Pancreas (tissue), 10 donors: ENCODE measurements around the gene QPRT. TPM values are rescaled to one million over a fixed set of nuclear protein-coding genes. Genes with fewer than 3 reads are reported as not detected.
A peak's percentile ranks its signal among the peaks of the same experiment; 100 is the strongest.
"Not testable (repeated sequence)": the region's sequence is repeated elsewhere in the genome, so short reads cannot be mapped to it uniquely, and the experiment has no call there.

Experiments
- ATAC-seq, 4 donors: fragments of 200-7000 bp; cut with Tn5 transposase; one replicate each; pipeline versions ENCODE4 v1.8.0 to v1.9.1; 2020; ENCODE audit warnings: mild to moderate bottlenecking in 4 of 4, moderate library complexity in 4 of 4
- DNase-seq, 6 donors: peaks; one replicate each; pipeline ENCODE4 v3.0.0-alpha.2; 2020
- FAIRE-seq: peaks from 2 replicates; lab custom pipeline; 2012; peaks lifted over from hg19 to GRCh38; lab: Jason Lieb, UNC
- H3K27ac ChIP-seq, 4 donors: fragments of 200-600 bp; sonication (generic); 1 replicate in 3 of 4; 2 replicates in 1 of 4; pipeline versions ENCODE4 v1.5.0 to v1.8.0; 2020
- H3K27me3 ChIP-seq, 4 donors: fragments of 200-600 bp; one replicate each; pipeline ENCODE4 v1.8.0; 2021
- H3K36me3 ChIP-seq, 3 donors: fragments of 200-600 bp; sonication (generic) in 1 of 3; one replicate each; pipeline versions ENCODE4 v1.5.0 to v1.8.0; 2020 to 2021
- H3K4me1 ChIP-seq, 3 donors: fragments of 200-600 bp; one replicate each; pipeline ENCODE4 v1.8.0; 2021
- H3K4me3 ChIP-seq, 4 donors: fragments of 200-600 bp; sonication (generic) in 2 of 4; one replicate each; pipeline versions ENCODE4 v1.5.0 to v1.8.0; 2020 to 2021
- H3K9me3 ChIP-seq, 4 donors: fragments of 200-600 bp; one replicate each; pipeline ENCODE4 v1.8.0; 2021
- CTCF ChIP-seq, 4 donors: fragments of 200-600 bp; sonication (generic) in 3 of 4; IDR thresholded peaks; one replicate each; pipeline versions ENCODE4 v1.5.0 to v1.8.0; 2021; ENCODE audit warnings: antibody characterized with exemption in 4 of 4
- WGBS, 2 donors: extraction: QIAGEN DNeasy Blood & Tissue Kit; methylation state at CpG; one replicate each; pipeline ENCODE4 v1.1.7; 2013; 5-methylcytosine and 5-hydroxymethylcytosine counted together
- intact Hi-C, 3 donors: fragments of 100-400 bp; cut with DNase I; formaldehyde crosslinking; loops; one replicate each; pipeline versions ENCODE4 v1.11.1 to v1.14.2; 2022
- polyA plus RNA-seq, 2 donors: library from polyadenylated mRNA; stranded (reverse); fragments of 200-250 nt; gene quantifications; one replicate each; pipeline ENCODE4 v1.2.3, GENCODE V29; 2013
- total RNA-seq, 6 donors: library from RNA; stranded (reverse); fragmentation: NEBNext Ultra II Directional in 4 of 6; extraction: Animal tissue kit (Norgen Biotek cat#: 25700) in 4 of 6; gene quantifications; one replicate each; pipeline versions ENCODE4 v1.2.1 to v1.2.4, GENCODE V29; 2021 to 2023
- donor health status: healthy with polysubstance abuse.
- donor health status: DM: no; HTN: no; CAD: no; lungs with moderate emphysema.
- donor health status: DM: no; HTN: no; CAD: no.
- donor health status: control.
- donor health status: control.
- donor health status: Bipolar disorder and iron deficiency.
- donor health status: DM: yes; HTN: yes; CAD: no.
- donor health status: DM: no; HTN: no; CAD: no.
- donor health status: DM: no; HTN: no; CAD: no.
- donor health status: DM: yes; HTN: yes; CAD: no.

QPRT gene
- total and polyA plus RNA-seq, 8 donors, result 8.2 to 29.7 (median 18.4) TPM

DNA sequence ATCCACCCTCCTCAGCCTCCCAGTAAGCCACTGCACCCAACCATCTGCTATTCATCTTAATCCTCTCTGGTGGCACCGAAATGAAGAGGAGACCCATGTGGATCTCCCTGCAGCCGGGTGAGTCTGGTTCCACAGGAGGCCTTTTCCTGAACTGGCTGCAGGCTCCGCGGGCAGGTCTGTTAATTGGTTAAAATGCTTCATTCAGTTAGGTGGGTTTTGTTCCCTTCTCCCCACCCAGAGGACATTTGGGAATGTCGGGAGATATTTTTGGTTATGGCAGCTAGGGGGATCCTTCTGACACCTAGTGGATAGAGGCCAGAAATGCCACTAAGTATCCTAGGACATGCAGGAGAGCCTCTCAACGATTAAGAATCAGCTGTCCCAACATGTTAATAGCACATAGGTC is 50.1 kb downstream of the QPRT start:
- DNase-seq, result no peak
- 48 to 50% methylated on average over 6 of the region's 6 CpGs for WGBS, 2 donors
- no peak overlapping the region for H3K27ac ChIP-seq
- TF ChIP-seq CTCF (IDR thresholded peaks at IDR 0.05), result peak in 2 of 4 donors; percentile 29 to 30
- intact Hi-C loops, result no loop called here
- FAIRE-seq, result no peak
- no peaks in the 10 kb centered on the region for H3K27me3 ChIP-seq
- no peak overlapping the region for H3K4me3 ChIP-seq
- no peaks in the 10 kb centered on the region for H3K9me3 ChIP-seq
- peak in 3 of 4 donors; percentile 54 to 76 (median 68) for ATAC-seq
- H3K4me1 ChIP-seq, result peaks cover 0 to 5% (median 0%) of the 10 kb centered on the region in 3 donors
- H3K36me3 ChIP-seq, result no peaks in the 10 kb centered on the region

DNA sequence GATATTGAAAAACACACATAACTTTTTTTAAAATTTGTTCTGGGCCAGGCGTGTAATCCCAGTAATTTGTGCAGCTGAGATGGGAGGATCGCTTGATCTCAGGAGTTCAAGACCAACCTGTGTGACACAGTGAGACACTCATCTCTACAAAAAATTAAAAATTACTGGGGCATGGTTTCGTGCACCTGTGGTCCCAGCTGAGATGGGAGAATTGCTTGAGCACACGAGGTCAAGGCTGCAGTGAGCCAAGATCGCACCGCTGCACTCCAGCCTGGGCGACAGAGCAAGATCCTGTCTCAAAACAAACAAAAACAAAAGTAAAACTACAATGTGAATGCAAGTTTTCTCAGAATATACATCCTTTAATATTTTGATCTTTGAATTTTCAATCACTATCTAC is 51.7 kb downstream of the QPRT start:
- 61 to 63% methylated on average over 7 of the region's 7 CpGs for WGBS, 2 donors
- Histone ChIP-seq H3K27ac (no peak overlapping the region), H3K4me1 (peaks cover 0 to 5% (median 0%) of the 10 kb centered on the region in 3 donors), H3K9me3 (no peaks in the 10 kb centered on the region), H3K27me3 (no peaks in the 10 kb centered on the region), H3K36me3 (no peaks in the 10 kb centered on the region), H3K4me3 (no peak overlapping the region)
- ATAC-seq, result no peak
- intact Hi-C loops, result no loop called here
- no peak for DNase-seq
- no peak for FAIRE-seq
- no peak for TF ChIP-seq CTCF (IDR thresholded peaks at IDR 0.05)

GRCh38 chr16:29731768-29732601 is 53.0 kb downstream of the QPRT start:
- H3K27me3 ChIP-seq, H3K9me3 ChIP-seq, H3K4me3 ChIP-seq, H3K4me1 ChIP-seq, DNase-seq, ATAC-seq, H3K27ac ChIP-seq, H3K36me3 ChIP-seq, FAIRE-seq, intact Hi-C loops: not testable (repeated sequence)
- 87% methylated on average over 13 of the region's 13 CpGs for WGBS, 2 donors

- no peak overlapping the region for H3K27ac ChIP-seq
- ATAC-seq (no peak), FAIRE-seq (no peak), DNase-seq (no peak)
- H3K27me3 ChIP-seq, result no peaks in the 10 kb centered on the region
- WGBS, 2 donors, result 68 to 77% methylated on average over 1 of the region's 1 CpG
- intact Hi-C loops, result no loop called here
- H3K4me3 ChIP-seq, result no peak overlapping the region
- no peak for TF ChIP-seq CTCF (IDR thresholded peaks at IDR 0.05)
- H3K36me3 ChIP-seq, result no peaks in the 10 kb centered on the region
- H3K4me1 ChIP-seq, result no peaks in the 10 kb centered on the region
- no peaks in the 10 kb centered on the region for H3K9me3 ChIP-seq
Measured at GRCh38 chr16:29734786-29735185, 55.8 kb downstream of the QPRT start.

DNA sequence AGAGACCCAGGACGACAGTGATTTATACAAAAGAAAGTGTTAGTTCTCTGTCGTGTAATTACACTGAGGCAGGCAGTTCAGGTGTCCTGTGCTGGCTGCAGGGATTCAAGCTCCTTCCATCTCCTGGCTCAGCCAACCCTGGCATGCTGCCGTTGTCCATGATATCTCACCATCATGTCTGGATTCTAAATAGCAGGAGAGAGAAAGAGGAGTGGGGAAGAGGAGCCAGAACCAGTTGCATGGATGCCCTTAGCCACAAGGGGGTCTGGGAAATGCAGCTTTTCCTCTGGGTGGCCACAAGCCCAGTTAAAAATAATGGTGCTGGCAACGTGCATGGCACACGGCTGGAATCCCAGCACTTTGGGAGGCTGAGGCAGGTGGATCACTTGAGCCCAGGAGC is 57.1 kb downstream of the QPRT start:
- WGBS, 2 donors, result 48 to 61% methylated on average over 5 of the region's 5 CpGs
- TF ChIP-seq CTCF (IDR thresholded peaks at IDR 0.05), result no peak
- no peak overlapping the region for H3K4me3 ChIP-seq
- H3K36me3 ChIP-seq, result no peaks in the 10 kb centered on the region
- H3K27ac ChIP-seq, result no peak overlapping the region
- H3K9me3 ChIP-seq, result no peaks in the 10 kb centered on the region
- FAIRE-seq (no peak), ATAC-seq (no peak), DNase-seq (no peak)
- no peaks in the 10 kb centered on the region for H3K4me1 ChIP-seq
- intact Hi-C loops, result no loop called here
- H3K27me3 ChIP-seq, result no peaks in the 10 kb centered on the region
